HG02763 (cell line): ENCODE results near the gene ABCC3.
"Not testable (repeated sequence)": the region's sequence is repeated elsewhere in the genome, so short reads cannot be mapped to it uniquely, and the experiment has no call there.

ENCODE experiments used
- ATAC-seq: cut with Tn5 transposase; IDR thresholded peaks from one replicate; pipeline ENCODE4 v1.9.1; 2021; ENCODE audit warnings: mild to moderate bottlenecking, moderate library complexity; ENCODE audit not compliant: unreplicated experiment

ABCC3 gene

GRCh38 chr17:50697663-50698272 is 63.1 kb downstream of the ABCC3 start:
- ATAC-seq, result no peak

DNA sequence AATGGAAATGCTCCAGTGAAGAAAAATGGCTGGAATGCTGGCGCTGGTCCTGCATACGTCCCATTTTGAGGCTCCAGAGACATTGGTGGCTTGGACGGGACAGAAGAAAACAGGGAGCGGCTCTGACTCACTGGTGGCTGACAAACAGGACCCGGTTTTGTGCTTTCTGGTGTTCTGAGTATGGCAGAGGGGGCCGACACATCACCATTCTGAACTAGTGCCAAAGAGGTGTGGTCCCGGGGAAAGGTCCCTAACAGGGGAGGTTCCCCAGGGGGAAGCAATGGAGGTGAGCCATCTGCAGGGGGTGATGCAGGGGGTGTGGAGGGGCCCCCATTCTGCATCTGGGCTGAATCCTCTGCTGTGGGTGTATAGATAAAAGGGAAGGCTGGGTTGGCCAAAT is 64.7 kb downstream of the ABCC3 start:
- no peak for ATAC-seq

DNA sequence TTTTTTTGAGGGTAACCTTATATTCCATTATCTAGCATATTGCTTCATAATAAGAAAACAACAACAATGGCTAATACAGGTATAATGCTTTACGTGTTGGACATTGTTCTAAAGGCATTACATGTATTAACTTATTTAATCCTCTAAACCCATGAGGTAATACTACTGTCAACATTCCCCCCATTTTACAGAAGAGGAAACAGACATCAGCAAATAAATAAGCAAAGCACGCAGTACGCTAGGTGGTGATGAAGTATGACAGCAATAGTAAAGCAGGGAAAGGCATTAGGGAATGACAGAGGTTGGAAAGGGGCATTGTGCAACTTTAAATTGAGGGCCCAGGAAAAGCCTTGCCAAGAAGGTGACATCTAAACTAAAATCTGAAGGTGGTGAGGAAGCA is 68.5 kb downstream of the ABCC3 start:
- ATAC-seq, result no peak

- peak; percentile 86 for ATAC-seq
Observed at GRCh38 chr17:50707289-50708049, 72.8 kb downstream of the ABCC3 start, which contains the start of gene ANKRD40. Gene ANKRD40, minus strand, starts transcription at chr17:50707914. Its CDS starts 260 bp downstream, at chr17:50707654.

GRCh38 chr17:50708050-50709000 is 73.6 kb downstream of the ABCC3 start:
- no peak for ATAC-seq

DNA sequence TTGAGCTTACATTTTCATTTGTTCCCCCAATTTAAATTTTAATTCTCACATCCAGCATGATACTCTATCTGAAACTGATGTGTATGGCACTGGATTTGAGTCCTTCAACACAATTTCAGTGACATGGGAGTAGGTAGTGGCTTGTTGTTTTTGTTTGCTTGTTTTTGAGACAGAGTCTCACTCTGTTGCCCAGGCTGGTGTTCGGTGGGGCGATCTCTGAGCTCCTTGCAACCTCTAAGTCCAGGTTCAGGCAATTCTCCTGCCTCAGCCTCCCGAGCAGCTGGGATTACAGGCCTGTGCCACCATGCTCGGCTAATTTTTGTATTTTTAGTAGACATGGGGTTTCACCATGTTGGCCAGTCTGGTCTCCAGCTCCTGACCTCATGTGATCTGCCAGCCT is 74.4 kb downstream of the ABCC3 start:
- not testable (repeated sequence) for ATAC-seq

DNA sequence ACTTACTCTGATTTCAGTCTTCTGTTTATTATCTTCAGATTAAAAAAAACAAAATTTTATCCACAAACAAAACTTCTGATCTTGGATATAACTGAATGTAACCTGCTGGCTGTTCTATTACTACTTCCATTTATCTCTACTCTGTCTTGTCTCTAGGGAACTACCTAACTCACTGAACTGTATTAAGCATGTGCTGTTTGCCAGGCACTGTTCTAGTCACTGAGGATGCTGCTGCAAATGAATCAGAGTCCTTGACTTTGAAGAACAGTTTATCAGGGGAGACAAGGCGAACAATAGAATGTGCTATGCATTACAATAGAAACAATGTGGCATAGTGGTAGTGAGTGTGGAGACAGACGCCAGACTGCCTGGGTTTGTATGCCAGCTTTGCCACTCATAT is 75.3 kb downstream of the ABCC3 start:
- ATAC-seq, result no peak

- no peak for ATAC-seq
Observed at GRCh38 chr17:50710650-50711049, 76.0 kb downstream of the ABCC3 start.

GRCh38 chr17:50712641-50713040 is 78.0 kb downstream of the ABCC3 start:
- ATAC-seq, result no peak

DNA sequence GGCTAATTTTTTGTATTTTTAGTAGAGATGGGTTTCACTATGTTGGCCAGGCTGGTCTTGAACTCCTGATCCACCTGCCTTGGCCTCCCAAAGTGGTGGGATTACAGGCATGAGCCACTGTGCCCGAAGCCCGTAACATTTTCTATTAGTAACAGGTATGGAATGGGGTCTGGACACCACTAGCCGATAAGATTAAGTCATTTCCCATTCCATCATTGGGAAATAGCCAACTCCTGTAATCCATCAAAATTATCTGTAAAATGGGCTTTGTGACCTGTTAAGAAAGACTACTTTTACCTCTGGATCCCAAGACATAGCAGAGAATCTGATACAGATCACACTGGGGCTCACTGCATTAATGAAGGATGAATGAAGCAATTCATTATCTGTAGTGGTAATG is 80.8 kb downstream of the ABCC3 start:
- ATAC-seq, result no peak

- ATAC-seq, result peak; percentile 83
Observed at GRCh38 chr17:50719144-50719923, 84.7 kb downstream of the ABCC3 start, which contains the start of gene LUC7L3. Gene LUC7L3, plus strand, starts transcription at chr17:50719603. Its CDS starts 130 bp downstream, at chr17:50719733.

DNA sequence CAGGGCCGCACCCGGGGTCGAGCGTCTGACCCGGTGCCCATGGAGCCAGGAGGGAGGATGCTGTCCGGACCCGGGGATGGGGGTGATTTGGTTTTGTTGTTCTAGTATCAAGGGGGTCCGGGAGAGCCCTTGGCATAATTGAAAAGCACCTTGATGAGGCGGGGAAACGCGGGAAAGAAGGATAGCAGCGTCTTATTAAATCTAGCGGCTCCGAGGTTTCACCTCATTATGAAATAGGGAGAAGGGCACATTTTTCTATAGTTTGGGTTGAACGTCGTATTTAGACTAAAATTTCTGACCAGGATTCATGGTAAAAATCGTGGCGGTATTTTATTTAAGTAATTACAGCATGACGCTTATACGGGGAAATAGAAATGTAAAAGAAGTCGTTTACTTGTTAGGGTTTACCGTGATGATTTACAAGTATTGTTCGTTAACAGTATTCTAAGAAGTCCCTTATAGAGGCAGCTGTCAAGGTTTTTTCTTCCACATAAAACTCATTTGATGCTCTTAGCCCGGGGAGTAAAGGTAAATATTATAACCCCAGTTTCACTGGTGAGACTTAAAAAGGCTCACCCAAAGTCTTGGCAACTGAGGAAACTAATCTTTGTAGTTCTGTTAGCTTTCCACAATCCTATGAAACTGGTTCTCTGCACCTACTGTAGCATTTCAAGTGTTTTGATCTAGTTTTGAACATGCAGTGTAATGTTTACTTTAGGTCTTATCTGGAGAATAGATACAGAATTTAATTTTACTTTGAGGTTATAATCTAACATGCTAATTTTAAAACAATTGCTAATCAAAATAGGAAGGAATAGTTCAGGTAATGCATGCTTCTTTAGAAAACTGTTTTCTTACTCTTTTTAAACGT is 85.5 kb downstream of the ABCC3 start:
- no peak for ATAC-seq

- ATAC-seq, result no peak
Observed at GRCh38 chr17:50721194-50722010, 86.7 kb downstream of the ABCC3 start.

- ATAC-seq, result no peak
Observed at GRCh38 chr17:50722746-50723145, 88.1 kb downstream of the ABCC3 start.

DNA sequence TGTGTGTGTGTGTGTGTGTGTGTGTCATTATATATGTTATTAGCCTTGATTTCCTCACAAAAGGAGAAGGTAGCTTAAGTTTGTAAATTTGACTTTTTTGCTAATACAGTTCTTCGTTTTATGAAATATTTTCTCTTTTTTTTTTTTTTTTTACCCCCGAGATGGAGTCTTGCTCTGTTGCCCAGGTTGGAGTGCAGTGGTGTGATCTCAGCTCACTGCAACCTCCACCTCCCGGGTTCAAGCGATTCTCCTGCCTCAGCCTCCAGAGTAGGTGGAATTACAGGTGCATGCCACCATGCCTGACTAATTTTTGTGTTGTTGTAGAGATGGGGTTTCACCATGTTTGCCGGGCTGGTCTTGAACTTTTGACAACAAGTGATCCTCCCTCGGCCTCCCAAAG is 89.9 kb downstream of the ABCC3 start:
- not testable (repeated sequence) for ATAC-seq

DNA sequence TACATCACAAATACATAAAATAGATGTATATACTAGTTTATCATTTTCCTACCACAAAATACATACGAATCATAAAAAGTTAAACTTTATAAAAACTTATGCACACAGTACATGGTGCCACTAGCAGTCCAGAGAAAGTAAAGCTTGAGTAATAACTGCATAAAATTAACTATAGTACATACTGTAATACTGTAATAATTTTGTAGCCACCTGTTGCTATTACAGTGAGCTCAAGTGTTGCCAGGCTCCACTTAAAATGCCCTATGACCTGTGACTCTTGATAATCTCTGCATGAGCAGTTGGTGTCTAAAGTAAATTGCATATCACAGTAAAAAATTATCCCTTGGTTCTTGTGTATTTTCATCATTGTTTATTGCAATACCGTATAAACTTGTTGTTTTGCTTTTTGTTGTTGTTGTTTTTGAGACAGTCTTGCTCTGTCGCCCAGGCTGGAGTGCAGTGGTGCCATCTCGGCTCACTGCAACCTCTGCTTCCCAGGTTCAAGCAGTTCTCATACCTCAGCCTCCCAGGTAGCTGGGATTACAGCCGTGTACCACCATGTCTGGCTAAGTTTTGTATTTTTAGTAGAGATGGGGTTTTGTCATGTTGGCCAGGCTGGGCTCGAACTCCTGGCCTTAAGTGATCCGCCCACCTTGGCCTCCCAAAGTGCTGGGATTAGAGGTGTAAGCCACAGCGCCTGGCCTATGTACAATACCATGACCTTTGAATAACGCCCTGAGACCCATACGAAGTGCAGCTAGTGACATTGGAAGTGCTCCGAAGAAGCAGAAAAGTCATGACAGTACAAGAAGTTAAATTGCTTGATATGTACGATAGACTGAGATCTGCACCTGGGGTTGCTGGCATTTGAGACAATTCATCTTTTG is 91.3 kb downstream of the ABCC3 start:
- no peak for ATAC-seq

- no peak for ATAC-seq
Observed at GRCh38 chr17:50728112-50728429, 93.4 kb downstream of the ABCC3 start.
